Measurements from ENCODE around the gene DLX1. TPM values are rescaled to one million over a fixed set of nuclear protein-coding genes. Genes with fewer than 3 reads are reported as not detected.

DLX1 gene
- 0.22 TPM in 1 of 2 replicates, not detected in the other for total RNA-seq

DNA sequence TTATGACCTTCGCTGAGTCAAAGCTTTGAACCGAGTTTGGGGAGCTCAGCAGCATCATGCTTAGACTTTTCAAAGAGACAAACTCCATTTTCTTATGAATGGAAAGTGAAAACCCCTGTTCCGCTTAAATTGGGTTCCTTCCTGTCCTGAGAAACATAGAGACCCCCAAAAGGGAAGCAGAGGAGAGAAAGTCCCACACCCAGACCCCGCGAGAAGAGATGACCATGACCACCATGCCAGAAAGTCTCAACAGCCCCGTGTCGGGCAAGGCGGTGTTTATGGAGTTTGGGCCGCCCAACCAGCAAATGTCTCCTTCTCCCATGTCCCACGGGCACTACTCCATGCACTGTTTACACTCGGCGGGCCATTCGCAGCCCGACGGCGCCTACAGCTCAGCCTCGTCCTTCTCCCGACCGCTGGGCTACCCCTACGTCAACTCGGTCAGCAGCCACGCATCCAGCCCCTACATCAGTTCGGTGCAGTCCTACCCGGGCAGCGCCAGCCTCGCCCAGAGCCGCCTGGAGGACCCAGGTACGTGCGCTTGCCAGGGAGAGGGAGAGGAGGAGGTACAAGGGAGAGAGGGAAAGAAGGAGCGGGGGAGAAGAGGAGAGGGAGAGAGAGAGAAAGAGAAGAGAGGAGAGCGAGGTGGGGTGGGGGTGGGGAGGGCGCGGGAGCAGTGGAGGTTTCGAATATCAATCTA is at the start of gene DLX1:
DLX1 (plus strand) TSS at position 48 of the 700 bp plus-strand sequence; CDS start at position 219, 171 bp downstream.
- TF ChIP-seq, protein P1, sequence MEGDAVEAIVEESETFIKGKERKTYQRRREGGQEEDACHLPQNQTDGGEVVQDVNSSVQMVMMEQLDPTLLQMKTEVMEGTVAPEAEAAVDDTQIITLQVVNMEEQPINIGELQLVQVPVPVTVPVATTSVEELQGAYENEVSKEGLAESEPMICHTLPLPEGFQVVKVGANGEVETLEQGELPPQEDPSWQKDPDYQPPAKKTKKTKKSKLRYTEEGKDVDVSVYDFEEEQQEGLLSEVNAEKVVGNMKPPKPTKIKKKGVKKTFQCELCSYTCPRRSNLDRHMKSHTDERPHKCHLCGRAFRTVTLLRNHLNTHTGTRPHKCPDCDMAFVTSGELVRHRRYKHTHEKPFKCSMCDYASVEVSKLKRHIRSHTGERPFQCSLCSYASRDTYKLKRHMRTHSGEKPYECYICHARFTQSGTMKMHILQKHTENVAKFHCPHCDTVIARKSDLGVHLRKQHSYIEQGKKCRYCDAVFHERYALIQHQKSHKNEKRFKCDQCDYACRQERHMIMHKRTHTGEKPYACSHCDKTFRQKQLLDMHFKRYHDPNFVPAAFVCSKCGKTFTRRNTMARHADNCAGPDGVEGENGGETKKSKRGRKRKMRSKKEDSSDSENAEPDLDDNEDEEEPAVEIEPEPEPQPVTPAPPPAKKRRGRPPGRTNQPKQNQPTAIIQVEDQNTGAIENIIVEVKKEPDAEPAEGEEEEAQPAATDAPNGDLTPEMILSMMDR (conservative IDR thresholded peaks at IDR 0.05; ENCODE audit: low read depth, low read length), result no peak

GRCh38 chr2:172038121-172038520 is 47.2 kb upstream of the DLX1 start:
- TF ChIP-seq, protein P1 (conservative IDR thresholded peaks at IDR 0.05; ENCODE audit: low read depth, low read length), result no peak
- no peak overlapping the region for H3K4me3 ChIP-seq (ENCODE audit: low read depth, low read length)
- no peak for DNase-seq (ENCODE audit: low read depth)

More for the DNA sequence above, at the start of gene DLX1:
- DNase-seq (ENCODE audit: low read depth), result no peak
- H3K4me3 ChIP-seq (ENCODE audit: low read depth, low read length), result peak within 1 kb of the TSS; percentile 50

GRCh38 chr2:172038604-172039003 is 46.7 kb upstream of the DLX1 start:
- DNase-seq (ENCODE audit: low read depth), result peak; percentile 10
- TF ChIP-seq, protein P1 (conservative IDR thresholded peaks at IDR 0.05; ENCODE audit: low read depth, low read length), result no peak
- H3K4me3 ChIP-seq (ENCODE audit: low read depth, low read length), result no peak overlapping the region

DNA sequence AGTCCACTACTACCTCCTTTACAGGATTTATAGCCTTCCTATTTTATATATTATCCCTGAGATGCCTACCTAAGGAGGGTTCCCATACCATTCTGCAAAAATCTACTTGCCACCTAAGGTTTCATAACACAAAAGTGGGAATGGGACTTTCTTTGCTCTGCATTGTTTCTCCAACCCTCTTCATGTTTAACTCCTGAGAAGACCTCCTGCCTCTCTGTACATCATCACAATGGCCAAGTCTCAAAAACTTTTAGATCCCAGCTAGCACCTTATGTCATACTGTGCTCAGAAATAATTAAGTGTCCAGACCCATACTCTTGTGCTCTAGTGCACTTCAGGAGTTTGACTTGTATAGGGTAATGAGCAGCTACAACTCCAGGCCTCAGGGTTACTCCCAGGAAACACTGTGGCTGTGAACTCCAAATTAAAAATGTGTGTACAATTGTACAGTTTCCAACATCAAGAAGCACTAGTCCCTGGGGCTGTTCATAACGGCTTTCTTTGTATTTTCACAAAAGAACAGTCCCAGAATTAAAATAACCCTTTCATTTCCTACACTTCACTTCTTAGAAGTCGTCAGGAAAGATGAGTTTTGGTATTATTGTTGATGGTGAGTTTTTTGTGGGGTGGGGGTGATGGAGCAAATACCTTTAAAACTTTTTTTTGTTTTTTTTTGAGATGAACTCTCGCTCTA is 46.1 kb upstream of the DLX1 start:
- TF ChIP-seq, protein P1 (conservative IDR thresholded peaks at IDR 0.05; ENCODE audit: low read depth, low read length), result no peak

DNA sequence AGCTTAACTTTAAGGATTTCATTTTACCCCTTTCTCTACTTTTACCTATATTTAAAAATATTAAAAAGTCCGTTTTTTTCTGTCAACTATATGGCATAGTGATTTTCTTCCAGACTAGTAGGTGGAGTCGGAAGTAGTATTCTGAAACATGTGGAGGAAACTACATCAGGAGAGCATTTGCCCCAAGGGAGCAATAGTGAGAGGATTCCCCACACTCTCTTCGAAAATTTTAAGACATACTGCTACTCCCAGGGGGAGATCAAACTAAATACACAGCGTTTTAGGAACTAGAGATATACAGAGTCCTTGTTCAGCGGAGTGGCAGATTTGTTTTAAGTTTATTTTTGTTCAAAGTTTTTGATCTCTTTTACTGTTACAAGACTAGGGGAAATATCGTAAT is 45.0 kb upstream of the DLX1 start:
- TF ChIP-seq, protein P1 (conservative IDR thresholded peaks at IDR 0.05; ENCODE audit: low read depth, low read length), result no peak
- H3K4me3 ChIP-seq (ENCODE audit: low read depth, low read length), result no peak overlapping the region
- DNase-seq (ENCODE audit: low read depth), result no peak

More for the DNA sequence above, 46.1 kb upstream of the DLX1 start:
- H3K4me3 ChIP-seq (ENCODE audit: low read depth, low read length), result no peak overlapping the region
- no peak for DNase-seq (ENCODE audit: low read depth)

DNA sequence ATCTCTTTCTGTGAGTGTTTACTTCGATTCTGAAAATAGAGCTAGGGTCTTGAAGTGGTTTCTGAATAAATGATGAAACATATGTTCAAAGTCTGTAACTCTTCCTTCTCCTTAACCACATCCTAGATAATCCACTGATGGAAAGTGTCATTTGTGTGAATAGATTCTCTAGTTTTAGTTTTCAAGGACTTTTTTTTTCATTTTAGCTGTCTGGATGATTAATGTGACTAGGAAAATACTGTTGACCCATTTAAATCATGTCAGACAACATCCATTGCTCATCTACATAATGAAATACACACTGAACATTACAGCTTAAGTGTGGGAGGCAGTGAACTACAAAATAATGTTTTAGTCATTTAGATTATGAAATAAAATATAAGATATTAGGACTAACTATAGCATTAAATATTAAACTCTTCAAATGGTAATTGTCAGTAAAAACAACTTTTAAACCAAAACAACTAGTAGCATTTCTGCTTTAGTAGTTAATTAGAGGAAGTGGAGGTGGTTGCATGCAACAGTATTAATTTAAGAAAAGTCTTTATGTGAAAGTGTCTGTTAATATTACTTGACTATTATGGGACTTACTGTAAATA is 39.1 kb upstream of the DLX1 start:
- H3K4me3 ChIP-seq (ENCODE audit: low read depth, low read length), result no peak overlapping the region
- no peak for DNase-seq (ENCODE audit: low read depth)
- TF ChIP-seq, protein P1 (conservative IDR thresholded peaks at IDR 0.05; ENCODE audit: low read depth, low read length), result no peak

All from epithelial cell of proximal tubule (primary cell).